H1 (cell line): ENCODE data around the gene LHFPL6.

ENCODE experiments used
- EGR1 ChIP-seq: IDR thresholded peaks from 2 replicates; pipeline ENCODE4 v1.6.1; 2011; ENCODE audit warnings: low read depth, low read length, borderline replicate concordance
- EZH2 ChIP-seq: fragments of 200-600 bp; sonication (generic); IDR thresholded peaks from 2 replicates; pipeline ENCODE4 v1.7.1; 2012; ENCODE audit warnings: low read depth, mild to moderate bottlenecking, moderate library complexity, low read length, inconsistent platforms; ENCODE audit not compliant: severe bottlenecking
- FOSL1 ChIP-seq: IDR thresholded peaks from 2 replicates; pipeline ENCODE4 v1.6.1; 2011; ENCODE audit warnings: mild to moderate bottlenecking, low read depth, low read length, moderate library complexity; ENCODE audit not compliant: insufficient read depth
- GTF2F1 ChIP-seq: IDR thresholded peaks from 2 replicates; pipeline ENCODE4 v1.6.1; 2012; ENCODE audit warnings: low read depth, low read length, improper control_type of control experiment, borderline replicate concordance
- HDAC2 ChIP-seq, 2 experiments: fragments of 300-600 bp in 1 of 2; sonication (generic) in 1 of 2; IDR thresholded peaks; 2 replicates each; pipeline ENCODE4 v1.6.1; 2011 to 2012; ENCODE audit warnings: low read depth in 2 of 2, low read length in 2 of 2, mild to moderate bottlenecking in 2 of 2, moderate library complexity in 2 of 2, borderline replicate concordance in 1 of 2, inconsistent platforms in 1 of 2
- POLR2AphosphoS5 ChIP-seq: IDR thresholded peaks from 2 replicates; pipeline ENCODE4 v1.6.1; 2011; ENCODE audit warnings: low read depth, low read length
- TF ChIP-seq, protein P1 (sequence below), 3 experiments: IDR thresholded peaks; 1 replicate in 2 of 3; 2 replicates in 1 of 3; pipeline versions ENCODE4 v1.5.1 to v1.6.1; 2011; ENCODE audit warnings: low read length in 3 of 3, mild to moderate bottlenecking in 3 of 3, inconsistent platforms in 2 of 3, low read depth in 1 of 3, moderate library complexity in 1 of 3; ENCODE audit not compliant: insufficient read depth in 1 of 3; ENCODE audit errors: control extremely low read depth in 1 of 3

DNA sequence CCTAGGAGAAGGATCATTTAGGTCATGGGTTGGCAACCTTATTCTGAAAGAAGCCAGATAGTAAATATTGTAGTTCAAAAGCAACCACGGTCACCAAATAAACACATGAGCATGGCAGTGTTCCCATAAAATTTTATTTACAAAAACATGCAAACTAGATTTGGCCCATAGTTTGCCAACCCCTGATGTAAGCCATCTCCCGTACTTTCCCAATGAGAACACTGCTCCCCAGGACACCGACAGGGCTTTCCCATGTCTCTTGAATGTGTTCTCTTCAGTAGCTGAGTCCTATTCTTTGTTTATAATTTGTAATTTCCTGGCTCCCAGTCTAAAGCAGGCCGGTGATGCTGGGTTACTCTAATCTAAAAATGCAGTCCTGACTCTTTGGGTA lies 239.6 kb downstream of the LHFPL6 start:
- TF ChIP-seq, protein P1, sequence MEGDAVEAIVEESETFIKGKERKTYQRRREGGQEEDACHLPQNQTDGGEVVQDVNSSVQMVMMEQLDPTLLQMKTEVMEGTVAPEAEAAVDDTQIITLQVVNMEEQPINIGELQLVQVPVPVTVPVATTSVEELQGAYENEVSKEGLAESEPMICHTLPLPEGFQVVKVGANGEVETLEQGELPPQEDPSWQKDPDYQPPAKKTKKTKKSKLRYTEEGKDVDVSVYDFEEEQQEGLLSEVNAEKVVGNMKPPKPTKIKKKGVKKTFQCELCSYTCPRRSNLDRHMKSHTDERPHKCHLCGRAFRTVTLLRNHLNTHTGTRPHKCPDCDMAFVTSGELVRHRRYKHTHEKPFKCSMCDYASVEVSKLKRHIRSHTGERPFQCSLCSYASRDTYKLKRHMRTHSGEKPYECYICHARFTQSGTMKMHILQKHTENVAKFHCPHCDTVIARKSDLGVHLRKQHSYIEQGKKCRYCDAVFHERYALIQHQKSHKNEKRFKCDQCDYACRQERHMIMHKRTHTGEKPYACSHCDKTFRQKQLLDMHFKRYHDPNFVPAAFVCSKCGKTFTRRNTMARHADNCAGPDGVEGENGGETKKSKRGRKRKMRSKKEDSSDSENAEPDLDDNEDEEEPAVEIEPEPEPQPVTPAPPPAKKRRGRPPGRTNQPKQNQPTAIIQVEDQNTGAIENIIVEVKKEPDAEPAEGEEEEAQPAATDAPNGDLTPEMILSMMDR (IDR thresholded peaks at IDR 0.05; ENCODE audit: control extremely low read depth in 1 of 3, insufficient read depth in 1 of 3, low read depth in 1 of 3, low read length in 3 of 3) = no peak
- TF ChIP-seq EGR1 (no peak), FOSL1 (no peak), HDAC2 (IDR thresholded peaks at IDR 0.05; ENCODE audit: borderline replicate concordance in 1 of 2, low read depth in 2 of 2, low read length in 2 of 2) (no peak), POLR2AphosphoS5 (no peak), EZH2 (no peak), GTF2F1 (no peak)
